HG02870 (cell line): ENCODE data around the gene RELT.
"Not testable (repeated sequence)": the region's sequence is repeated elsewhere in the genome, so short reads cannot be mapped to it uniquely, and the experiment has no call there.

ENCODE experiments used
- ATAC-seq: cut with Tn5 transposase; IDR thresholded peaks from one replicate; pipeline ENCODE4 v1.9.1; 2021; ENCODE audit warnings: mild to moderate bottlenecking, moderate library complexity; ENCODE audit not compliant: unreplicated experiment

RELT gene

DNA sequence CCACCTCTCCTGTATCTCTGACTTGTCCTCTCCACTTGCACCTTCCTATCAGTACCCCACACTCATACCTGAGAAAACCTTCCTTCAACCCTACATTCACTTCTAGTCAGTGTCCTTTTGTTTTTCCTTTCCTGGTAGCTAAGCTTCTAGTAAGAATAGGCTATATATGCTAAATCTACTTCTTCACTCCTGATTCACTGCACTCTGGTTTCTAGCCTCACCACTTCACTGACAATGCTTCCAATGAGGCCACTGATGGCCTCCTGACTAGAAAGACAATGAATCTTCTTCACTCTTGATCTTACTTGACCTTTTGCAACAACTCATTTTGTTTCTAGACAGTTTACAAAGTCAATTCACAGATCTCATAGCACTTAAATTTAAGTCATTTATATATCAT, 52.0 kb downstream of the RELT start:
- no peak for ATAC-seq

DNA sequence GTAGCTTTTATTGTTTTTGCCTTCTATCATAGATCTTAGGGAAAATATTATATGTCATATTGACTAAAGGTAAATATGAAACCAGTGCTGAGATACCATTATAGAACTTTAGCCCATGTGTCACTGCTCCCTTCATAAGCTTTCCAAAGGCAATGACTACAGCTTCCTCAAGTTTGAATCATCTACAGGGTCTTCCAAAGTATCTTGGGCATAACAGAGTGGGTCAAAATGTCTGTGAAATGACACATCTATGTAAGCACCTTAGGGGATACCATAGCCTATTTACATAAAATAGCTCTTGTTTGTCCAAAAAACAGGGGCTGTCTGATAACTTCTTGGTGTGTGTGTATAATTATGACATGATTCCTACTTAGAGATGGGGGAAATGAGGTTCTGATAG, 52.5 kb downstream of the RELT start:
- no peak for ATAC-seq

- no peak for ATAC-seq
Observed at GRCh38 chr11:73429121-73429750, 53.0 kb downstream of the RELT start.

- ATAC-seq = no peak
Observed at GRCh38 chr11:73430326-73430725, 54.1 kb downstream of the RELT start.

DNA sequence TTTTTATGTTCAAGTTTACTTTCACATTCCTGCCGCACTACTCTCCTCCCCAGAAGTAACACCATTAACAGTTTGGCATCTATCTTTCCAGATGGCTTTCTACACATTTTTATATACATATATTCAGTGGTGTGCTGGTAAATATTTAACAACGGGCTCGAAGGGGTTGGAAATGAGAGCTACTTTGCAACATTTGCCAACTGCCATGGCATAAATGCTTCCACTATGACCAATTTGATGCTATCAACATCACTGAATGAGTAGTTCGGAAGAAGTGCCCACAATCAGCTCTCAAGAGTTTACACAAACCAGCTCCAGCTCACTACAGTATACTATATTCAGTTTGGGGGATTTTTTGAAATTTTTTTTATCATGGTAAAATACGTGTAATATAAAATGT, 55.2 kb downstream of the RELT start:
- ATAC-seq = no peak

GRCh38 chr11:73436859-73437258, 60.7 kb downstream of the RELT start:
- ATAC-seq = not testable (repeated sequence)

DNA sequence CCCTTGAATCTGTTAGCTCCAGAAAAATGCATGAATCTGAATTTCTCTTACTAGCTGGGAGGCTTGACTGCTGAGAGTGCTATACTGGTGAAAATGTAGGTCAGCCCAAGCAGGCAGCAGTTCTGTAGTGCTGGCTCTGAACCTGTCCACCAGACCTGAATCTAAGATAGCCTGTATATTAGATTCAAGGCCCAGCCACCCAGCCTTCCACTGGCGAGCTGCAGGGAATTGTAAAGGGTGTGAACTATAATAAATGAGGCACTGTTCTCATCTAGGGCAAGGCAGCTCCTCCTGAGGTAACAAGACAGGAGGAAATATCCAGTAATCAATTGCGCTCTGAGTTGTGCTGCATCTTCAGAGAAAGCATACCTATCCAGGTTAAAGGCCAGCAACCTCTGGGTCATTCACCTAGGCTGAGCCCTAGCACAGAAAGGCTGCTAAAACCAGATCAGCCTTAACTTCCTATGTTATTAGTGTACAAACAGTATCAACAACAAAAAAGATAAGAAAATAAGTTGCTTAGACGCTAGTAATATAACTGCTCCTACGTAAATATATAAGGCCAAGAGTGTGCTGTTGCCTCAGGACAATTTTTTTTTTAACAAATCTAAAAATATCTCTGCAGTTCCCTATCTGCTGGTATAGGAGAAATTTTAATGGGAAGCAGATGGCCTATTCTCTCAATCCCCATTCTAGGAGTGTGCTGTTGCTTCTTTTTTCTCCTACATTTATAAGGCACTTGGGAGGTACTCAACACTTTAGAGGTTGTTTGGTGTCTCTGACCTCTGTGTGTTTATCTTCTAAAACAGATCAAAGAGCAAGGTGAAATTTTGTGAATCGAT, 63.0 kb downstream of the RELT start:
- no peak for ATAC-seq

DNA sequence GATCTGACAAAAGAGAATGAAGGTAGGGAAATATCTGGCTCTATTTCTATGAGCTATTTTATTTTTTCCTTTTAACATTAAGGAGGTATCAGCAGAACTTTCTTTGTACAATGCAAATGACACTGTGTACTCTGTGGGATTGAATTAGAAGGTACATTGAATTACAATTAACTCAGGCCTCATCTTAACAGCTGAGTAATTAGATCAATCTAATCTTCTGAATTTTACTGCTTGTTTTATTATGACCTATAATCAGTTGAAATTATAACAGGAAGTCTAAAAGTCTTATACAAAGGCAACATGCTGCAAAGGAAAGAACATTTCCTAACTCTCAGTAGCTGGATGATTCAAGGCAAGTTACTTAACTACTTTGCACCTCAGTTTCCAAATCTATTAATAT, 69.8 kb downstream of the RELT start:
- ATAC-seq = no peak

- no peak for ATAC-seq
Observed at GRCh38 chr11:73446766-73447165, 70.6 kb downstream of the RELT start.
